Cardiac fibroblast (primary cell): ENCODE measurements around the gene TNFAIP8.

ENCODE experiments used
- DNase-seq, 2 donors: peaks; one replicate each; pipeline versions ENCODE4 v3.0.0 to v3.0.0-alpha.2; 2010; ENCODE audit warnings: low read depth in 2 of 2
- H3K4me3 ChIP-seq, 2 donors: replicated peaks in 1 of 2; 1 replicate in 1 of 2; 2 replicates in 1 of 2; pipeline ENCODE4 v1.5.1; 2011; ENCODE audit warnings: low read depth in 2 of 2, low read length in 2 of 2, mild to moderate bottlenecking in 2 of 2, moderate library complexity in 1 of 2
- CTCF ChIP-seq: IDR thresholded peaks from one replicate; pipeline ENCODE4 v1.5.1; 2011; ENCODE audit warnings: low read depth, mild to moderate bottlenecking, low read length, inconsistent platforms

TNFAIP8 gene

GRCh38 chr5:119395080-119395836 lies 39.4 kb downstream of the TNFAIP8 start:
- TF ChIP-seq CTCF: no peak
- no peak overlapping the region for H3K4me3 ChIP-seq
- no peak for DNase-seq

DNA sequence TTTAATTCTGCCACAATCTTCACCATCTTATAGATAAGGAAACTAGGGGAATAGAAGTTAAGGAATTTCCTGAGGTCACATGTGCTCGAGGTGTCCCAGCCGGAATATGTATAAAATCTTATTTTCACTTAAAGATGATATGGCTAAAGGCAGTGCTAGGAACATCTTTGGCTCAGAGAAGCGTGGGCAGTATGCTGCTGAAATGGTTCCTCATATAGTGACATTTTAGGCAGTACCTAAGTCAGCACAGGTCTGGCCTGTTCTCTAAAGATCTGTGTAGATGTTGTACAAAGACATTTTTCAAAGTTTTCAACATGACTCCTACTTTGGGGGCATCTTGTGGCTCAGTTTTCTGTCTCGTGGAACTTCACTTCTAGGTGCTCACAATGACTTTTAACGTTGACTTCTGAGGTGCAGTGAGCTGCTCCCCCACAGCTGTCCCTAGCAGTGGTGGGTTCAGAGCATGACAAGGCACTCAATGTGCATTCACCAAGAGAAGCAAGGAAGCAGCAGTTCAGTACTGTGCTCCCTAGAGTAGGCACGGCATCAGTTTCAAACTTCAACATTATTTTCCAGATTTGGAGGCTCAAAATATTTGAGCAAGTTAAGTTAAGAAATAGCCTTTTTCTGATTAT lies 40.3 kb downstream of the TNFAIP8 start:
- no peak for TF ChIP-seq CTCF

DNA sequence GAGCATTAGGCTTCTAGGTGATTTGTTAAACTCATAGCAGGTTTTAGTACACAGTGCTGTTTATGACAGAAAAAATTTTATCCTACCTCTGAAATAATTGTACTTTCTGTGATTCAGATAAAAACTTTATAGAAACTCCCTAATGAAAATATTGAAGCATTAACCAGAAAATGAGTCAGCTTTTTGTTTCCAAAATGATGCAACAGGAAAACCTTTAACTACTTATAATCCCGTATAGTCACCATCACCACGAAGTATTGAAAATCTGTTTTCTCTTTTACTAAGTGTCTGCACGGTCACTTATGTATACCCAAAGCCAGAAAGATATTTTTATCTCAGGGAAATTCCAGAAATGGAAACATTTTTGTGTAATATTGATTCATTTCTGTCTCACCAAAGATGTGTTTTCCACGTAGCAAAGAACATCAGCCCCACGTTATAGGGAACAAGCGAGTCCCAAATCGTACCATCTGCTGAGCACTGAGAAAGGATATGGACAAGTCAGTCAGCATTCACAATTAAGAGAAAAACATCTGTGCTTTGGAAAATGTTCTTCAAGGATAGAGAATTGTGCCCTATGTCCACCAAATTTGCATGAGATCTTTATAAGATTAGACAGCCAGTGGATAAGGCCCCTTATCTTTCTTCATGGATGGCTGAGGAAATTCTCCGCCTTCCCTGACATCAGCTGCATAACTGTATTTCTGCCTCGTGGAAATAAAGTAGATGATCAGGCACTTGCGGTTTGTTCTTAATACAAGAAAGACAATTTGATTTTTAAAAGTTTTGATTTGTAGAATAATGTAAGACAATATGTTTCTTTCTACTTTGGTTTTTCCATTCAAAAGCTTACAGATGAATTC lies 41.9 kb downstream of the TNFAIP8 start:
- TF ChIP-seq CTCF: no peak
- H3K4me3 ChIP-seq: no peak overlapping the region

More for the DNA sequence above, 40.3 kb downstream of the TNFAIP8 start:
- DNase-seq: no peak
- no peak overlapping the region for H3K4me3 ChIP-seq

DNA sequence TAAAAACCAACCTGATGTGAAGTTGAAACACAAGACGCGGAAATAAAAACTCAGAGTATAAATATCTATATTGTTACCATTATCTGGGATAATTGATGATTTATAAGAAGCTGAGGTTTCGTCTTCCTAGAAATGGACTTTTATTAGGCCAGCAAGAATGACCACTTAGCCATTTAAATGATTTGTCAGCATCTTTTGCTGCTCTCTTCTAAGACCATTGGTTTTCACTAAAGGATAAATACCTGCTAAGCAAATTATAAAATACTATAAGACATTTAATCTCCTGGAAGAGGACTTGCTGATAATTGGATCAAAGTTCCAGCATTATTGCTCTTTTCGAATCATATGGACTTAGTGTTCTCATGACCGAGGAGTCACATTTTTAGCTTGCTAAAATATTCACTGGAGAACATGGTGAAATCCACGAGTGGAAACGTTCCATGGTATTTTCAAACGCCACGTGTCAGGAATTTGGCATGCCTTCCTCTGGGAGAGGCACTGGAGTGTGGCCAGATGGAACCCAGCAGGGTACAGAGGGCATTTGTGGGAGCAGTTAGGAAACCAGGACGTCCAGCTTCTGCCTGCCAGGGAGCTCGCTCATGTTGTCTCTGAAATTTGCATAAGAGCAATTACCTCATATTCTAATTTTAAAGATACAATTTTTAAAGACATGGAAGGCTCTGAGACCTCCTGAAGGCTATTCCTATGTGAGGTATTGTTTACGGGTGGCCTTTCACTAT lies 43.1 kb downstream of the TNFAIP8 start:
- peak; percentile 39 to 59 for DNase-seq
- no peak overlapping the region for H3K4me3 ChIP-seq
- TF ChIP-seq CTCF: no peak

More for the DNA sequence above, 41.9 kb downstream of the TNFAIP8 start:
- DNase-seq: peak; percentile 62 to 90

GRCh38 chr5:119400245-119400644 lies 44.4 kb downstream of the TNFAIP8 start:
- no peak for TF ChIP-seq CTCF
- no peak for DNase-seq
- H3K4me3 ChIP-seq: no peak overlapping the region

DNA sequence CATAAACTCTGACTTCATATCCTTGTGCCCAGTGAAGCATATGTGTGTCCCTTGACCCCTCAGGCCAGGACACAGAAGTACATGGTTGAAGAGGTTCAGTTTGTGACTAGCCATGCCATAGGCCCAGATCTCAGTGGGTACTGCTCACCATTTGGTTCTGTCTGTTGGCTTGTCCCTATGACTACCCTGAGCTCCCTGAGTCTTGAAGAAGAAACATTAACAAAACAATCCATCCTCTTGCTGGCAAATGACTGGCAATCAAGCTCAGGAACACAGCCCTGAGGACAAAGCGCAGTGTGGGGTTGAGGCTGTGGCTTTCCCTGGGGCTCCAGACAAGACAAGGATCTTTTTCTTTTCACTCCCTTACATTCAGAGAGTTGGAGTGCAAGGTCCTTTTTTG lies 46.3 kb downstream of the TNFAIP8 start:
- no peak for TF ChIP-seq CTCF
- H3K4me3 ChIP-seq: no peak overlapping the region
- DNase-seq: no peak
